HL-60 (cell line): ENCODE data around the gene SMC1B.

Source experiments
- CTCF ChIP-seq: IDR thresholded peaks from one replicate; pipeline ENCODE4 v1.5.1; 2011; ENCODE audit warnings: low read length, control low read depth, inconsistent platforms; ENCODE audit not compliant: insufficient read depth
- GABPA ChIP-seq: IDR thresholded peaks from 2 replicates; pipeline ENCODE4 v1.6.1; 2012; ENCODE audit warnings: low read depth

- TF ChIP-seq CTCF: no peak
- TF ChIP-seq GABPA: no peak
These were observed 17.5 kb upstream of the SMC1B start for GRCh38 chr22:45430871-45431270.
